Measurements from ENCODE around the gene ROMO1. TPM values are rescaled to one million over a fixed set of nuclear protein-coding genes. Genes with fewer than 3 reads are reported as not detected.
A peak's percentile ranks its signal among the peaks of the same experiment; 100 is the strongest.

Gene ROMO1
- polyA plus RNA-seq, 1 donor from 2014 or later: 514 TPM

DNA sequence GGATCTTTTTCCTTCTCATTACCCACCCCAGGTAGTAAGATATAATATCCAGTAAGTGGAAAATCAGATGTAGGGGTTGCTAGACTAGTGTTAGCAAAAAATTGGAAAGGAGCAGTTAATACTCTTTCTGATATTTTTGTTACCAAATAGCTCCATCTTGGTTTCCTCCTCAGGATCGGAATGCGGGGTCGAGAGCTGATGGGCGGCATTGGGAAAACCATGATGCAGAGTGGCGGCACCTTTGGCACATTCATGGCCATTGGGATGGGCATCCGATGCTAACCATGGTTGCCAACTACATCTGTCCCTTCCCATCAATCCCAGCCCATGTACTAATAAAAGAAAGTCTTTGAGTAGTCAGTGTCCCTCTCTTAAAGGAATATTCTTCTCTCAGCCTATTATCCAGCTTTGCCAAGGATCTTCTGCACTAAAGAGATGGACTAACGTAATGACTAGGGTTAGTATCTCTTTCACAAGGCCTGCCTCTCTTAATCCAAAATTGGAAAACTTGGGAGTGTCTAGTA is 1.5 kb downstream of the ROMO1 start:
- peaks cover 14% of the 10 kb centered on the region for H3K79me2 ChIP-seq (replicated peaks; ENCODE audit: insufficient read depth, low read length)
- no peaks in the 10 kb centered on the region for H3K9me3 ChIP-seq (ENCODE audit: low read length)
- TF ChIP-seq, protein P1, sequence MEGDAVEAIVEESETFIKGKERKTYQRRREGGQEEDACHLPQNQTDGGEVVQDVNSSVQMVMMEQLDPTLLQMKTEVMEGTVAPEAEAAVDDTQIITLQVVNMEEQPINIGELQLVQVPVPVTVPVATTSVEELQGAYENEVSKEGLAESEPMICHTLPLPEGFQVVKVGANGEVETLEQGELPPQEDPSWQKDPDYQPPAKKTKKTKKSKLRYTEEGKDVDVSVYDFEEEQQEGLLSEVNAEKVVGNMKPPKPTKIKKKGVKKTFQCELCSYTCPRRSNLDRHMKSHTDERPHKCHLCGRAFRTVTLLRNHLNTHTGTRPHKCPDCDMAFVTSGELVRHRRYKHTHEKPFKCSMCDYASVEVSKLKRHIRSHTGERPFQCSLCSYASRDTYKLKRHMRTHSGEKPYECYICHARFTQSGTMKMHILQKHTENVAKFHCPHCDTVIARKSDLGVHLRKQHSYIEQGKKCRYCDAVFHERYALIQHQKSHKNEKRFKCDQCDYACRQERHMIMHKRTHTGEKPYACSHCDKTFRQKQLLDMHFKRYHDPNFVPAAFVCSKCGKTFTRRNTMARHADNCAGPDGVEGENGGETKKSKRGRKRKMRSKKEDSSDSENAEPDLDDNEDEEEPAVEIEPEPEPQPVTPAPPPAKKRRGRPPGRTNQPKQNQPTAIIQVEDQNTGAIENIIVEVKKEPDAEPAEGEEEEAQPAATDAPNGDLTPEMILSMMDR (IDR thresholded peaks at IDR 0.05; ENCODE audit: poor library complexity, severe bottlenecking): no peak
- no peak for TF ChIP-seq EP300 (conservative IDR thresholded peaks at IDR 0.05; ENCODE audit: poor library complexity, severe bottlenecking)
- TF ChIP-seq, protein P2, sequence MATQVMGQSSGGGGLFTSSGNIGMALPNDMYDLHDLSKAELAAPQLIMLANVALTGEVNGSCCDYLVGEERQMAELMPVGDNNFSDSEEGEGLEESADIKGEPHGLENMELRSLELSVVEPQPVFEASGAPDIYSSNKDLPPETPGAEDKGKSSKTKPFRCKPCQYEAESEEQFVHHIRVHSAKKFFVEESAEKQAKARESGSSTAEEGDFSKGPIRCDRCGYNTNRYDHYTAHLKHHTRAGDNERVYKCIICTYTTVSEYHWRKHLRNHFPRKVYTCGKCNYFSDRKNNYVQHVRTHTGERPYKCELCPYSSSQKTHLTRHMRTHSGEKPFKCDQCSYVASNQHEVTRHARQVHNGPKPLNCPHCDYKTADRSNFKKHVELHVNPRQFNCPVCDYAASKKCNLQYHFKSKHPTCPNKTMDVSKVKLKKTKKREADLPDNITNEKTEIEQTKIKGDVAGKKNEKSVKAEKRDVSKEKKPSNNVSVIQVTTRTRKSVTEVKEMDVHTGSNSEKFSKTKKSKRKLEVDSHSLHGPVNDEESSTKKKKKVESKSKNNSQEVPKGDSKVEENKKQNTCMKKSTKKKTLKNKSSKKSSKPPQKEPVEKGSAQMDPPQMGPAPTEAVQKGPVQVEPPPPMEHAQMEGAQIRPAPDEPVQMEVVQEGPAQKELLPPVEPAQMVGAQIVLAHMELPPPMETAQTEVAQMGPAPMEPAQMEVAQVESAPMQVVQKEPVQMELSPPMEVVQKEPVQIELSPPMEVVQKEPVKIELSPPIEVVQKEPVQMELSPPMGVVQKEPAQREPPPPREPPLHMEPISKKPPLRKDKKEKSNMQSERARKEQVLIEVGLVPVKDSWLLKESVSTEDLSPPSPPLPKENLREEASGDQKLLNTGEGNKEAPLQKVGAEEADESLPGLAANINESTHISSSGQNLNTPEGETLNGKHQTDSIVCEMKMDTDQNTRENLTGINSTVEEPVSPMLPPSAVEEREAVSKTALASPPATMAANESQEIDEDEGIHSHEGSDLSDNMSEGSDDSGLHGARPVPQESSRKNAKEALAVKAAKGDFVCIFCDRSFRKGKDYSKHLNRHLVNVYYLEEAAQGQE (IDR thresholded peaks at IDR 0.05; ENCODE audit: borderline replicate concordance): no peak
- TF ChIP-seq SMC3 (conservative IDR thresholded peaks at IDR 0.05; ENCODE audit: poor library complexity): no peak
- TF ChIP-seq RAD21 (conservative IDR thresholded peaks at IDR 0.05): no peak
- no peak overlapping the region for H3K27ac ChIP-seq (ENCODE audit: low read length)
- H3F3A ChIP-seq (ENCODE audit: insufficient read depth, low read length, poor library complexity, severe bottlenecking): peaks cover 10% of the 10 kb centered on the region
- H3K9ac ChIP-seq (ENCODE audit: low read length): peak overlapping the region; percentile 83
- H4K20me1 ChIP-seq (ENCODE audit: insufficient read depth): no peaks in the 10 kb centered on the region
- H3K9me2 ChIP-seq (ENCODE audit: insufficient read depth, low read length): no peaks in the 10 kb centered on the region
- no peaks in the 10 kb centered on the region for H3K27me3 ChIP-seq (ENCODE audit: insufficient read depth, low read depth, low read length)
- H3K4me3 ChIP-seq (ENCODE audit: low read length): peak overlapping the region; percentile 79
- H2AFZ ChIP-seq (ENCODE audit: low read depth, low read length): no peak overlapping the region
- H3K36me3 ChIP-seq (ENCODE audit: insufficient read depth, low read length): peaks cover 9% of the 10 kb centered on the region
- H3K4me2 ChIP-seq (ENCODE audit: low read length): no peak overlapping the region

DNA sequence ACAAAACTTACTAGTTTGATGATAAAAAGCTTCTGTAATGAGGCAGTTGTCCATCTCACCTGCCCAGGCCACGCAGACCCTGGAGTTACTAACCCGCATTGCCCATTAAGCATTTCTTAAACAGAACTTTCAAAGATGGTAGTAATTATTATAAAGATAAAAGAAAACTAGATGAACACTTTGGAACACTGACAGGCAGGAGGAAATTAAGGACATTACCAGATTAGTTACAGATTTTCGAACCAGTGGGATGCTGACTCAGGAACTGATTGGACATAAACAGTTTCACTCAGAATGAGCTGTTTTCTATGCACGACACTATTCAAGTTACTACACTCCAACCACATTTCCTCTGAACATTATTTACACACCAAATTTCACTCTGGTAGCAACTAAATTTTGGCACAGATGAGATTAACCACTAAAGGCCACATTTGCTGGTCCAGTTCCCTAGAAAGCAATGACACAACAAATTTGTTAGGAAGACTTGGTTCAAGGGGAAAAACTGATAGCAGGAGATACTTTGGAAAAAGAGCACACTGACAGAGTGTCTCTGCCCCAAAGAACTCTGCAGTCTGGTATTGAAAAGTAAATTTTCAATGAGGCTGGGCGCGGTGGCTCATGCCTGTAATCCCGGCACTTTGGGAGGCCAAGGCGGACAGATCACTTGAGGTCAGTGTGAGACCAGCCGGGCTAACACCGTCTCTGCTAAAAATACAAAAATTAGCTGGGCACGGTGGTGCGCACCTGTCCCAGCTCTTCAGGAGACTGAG is 3.0 kb downstream of the ROMO1 start:
- TF ChIP-seq SMC3 (conservative IDR thresholded peaks at IDR 0.05; ENCODE audit: poor library complexity) (no peak), EZH2 (IDR thresholded peaks at IDR 0.05; ENCODE audit: borderline replicate concordance, insufficient read depth, low read length, poor library complexity, severe bottlenecking) (no peak), EP300 (conservative IDR thresholded peaks at IDR 0.05; ENCODE audit: poor library complexity, severe bottlenecking) (no peak), TAF1 (IDR thresholded peaks at IDR 0.05; ENCODE audit: low read depth) (no peak), RAD21 (conservative IDR thresholded peaks at IDR 0.05) (no peak), MXI1 (conservative IDR thresholded peaks at IDR 0.05; ENCODE audit: poor library complexity, severe bottlenecking) (no peak), POLR2AphosphoS5 (IDR thresholded peaks at IDR 0.05) (no peak)
- TF ChIP-seq, protein P1 (IDR thresholded peaks at IDR 0.05; ENCODE audit: poor library complexity, severe bottlenecking): no peak
- TF ChIP-seq, protein P2 (IDR thresholded peaks at IDR 0.05; ENCODE audit: borderline replicate concordance): no peak
- H3K4me3 ChIP-seq (ENCODE audit: low read length): no peak overlapping the region
- peaks cover 4% of the 10 kb centered on the region for H4K20me1 ChIP-seq (ENCODE audit: insufficient read depth)
- peaks cover 9% of the 10 kb centered on the region for H3K36me3 ChIP-seq (ENCODE audit: insufficient read depth, low read length)
- H3K27ac ChIP-seq (ENCODE audit: low read length): no peak overlapping the region
- no peak overlapping the region for H3K9ac ChIP-seq (ENCODE audit: low read length)
- peaks cover 14% of the 10 kb centered on the region for H3K79me2 ChIP-seq (replicated peaks; ENCODE audit: insufficient read depth, low read length)
- no peaks in the 10 kb centered on the region for H3K9me2 ChIP-seq (ENCODE audit: insufficient read depth, low read length)
- no peak overlapping the region for H2AFZ ChIP-seq (ENCODE audit: low read depth, low read length)
- H3K9me3 ChIP-seq (ENCODE audit: low read length): no peaks in the 10 kb centered on the region
- H3K27me3 ChIP-seq (ENCODE audit: insufficient read depth, low read depth, low read length): no peaks in the 10 kb centered on the region
- H3F3A ChIP-seq (ENCODE audit: insufficient read depth, low read length, poor library complexity, severe bottlenecking): peaks cover 10% of the 10 kb centered on the region
- H3K4me2 ChIP-seq (ENCODE audit: low read length): no peak overlapping the region

All from neural cell (in vitro differentiated cells).